ENCODE measurements around the gene TBC1D25. TPM values are rescaled to one million over a fixed set of nuclear protein-coding genes. Genes with fewer than 3 reads are reported as not detected.

TBC1D25 gene

DNA sequence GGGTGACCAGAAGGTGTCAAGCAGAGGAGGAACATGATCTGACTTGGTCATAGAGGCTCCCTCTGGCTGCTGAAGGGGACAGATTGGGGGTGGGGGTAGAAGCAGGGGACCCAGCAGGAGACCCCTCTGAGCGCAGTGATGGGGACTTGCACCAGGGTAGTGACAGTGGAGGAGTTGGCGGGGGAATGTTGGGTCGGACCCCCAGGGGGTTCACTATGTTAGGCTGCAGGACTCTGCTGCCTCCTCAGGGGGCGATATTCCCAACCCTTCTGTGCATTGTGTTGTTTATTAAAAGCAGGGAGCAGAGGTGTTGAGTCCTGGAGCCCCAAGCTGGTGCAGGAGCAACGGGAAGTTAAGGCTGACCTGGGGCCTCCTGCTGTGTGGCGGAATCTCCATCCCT lies 66.6 kb downstream of the TBC1D25 start:
- Histone ChIP-seq H3K4me2 (ENCODE audit: low read length, poor library complexity, severe bottlenecking) (no peak overlapping the region), H2BK15ac (ENCODE audit: low read depth, poor library complexity, severe bottlenecking) (no peak overlapping the region), H3K79me1 (replicated peaks; ENCODE audit: low read length, poor library complexity, severe bottlenecking) (no peaks in the 10 kb centered on the region), H3K4me1 (ENCODE audit: control insufficient read depth, insufficient read depth, low read depth, low read length) (no peaks in the 10 kb centered on the region), H3K9me3 (ENCODE audit: control insufficient read depth, low read length) (no peaks in the 10 kb centered on the region), H2AK5ac (ENCODE audit: low read length, severe bottlenecking) (no peak overlapping the region), H4K91ac (ENCODE audit: low read length) (no peak overlapping the region), H3K9ac (ENCODE audit: low read length) (no peak overlapping the region), H2BK120ac (ENCODE audit: low read depth, low read length) (no peak overlapping the region), H3K27me3 (ENCODE audit: control insufficient read depth in 1 of 2, insufficient read depth in 1 of 2, low read length in 2 of 2) (no peaks in the 10 kb centered on the region), H3K14ac (ENCODE audit: low read length in 2 of 2) (no peak overlapping the region), H3K27ac (ENCODE audit: low read length, poor library complexity, severe bottlenecking) (no peak overlapping the region), H3K23ac (ENCODE audit: low read length in 2 of 2) (no peak overlapping the region), H3K36me3 (ENCODE audit: control insufficient read depth in 1 of 2, insufficient read depth in 2 of 2, low read depth in 1 of 2, low read length in 2 of 2) (peaks cover 40 to 41% of the 10 kb centered on the region in 2 experiments), H3K4ac (ENCODE audit: low read depth in 1 of 2, low read length in 2 of 2) (no peak overlapping the region), H3K18ac (ENCODE audit: low read depth in 1 of 2, low read length in 2 of 2) (no peak overlapping the region), H3K4me3 (ENCODE audit: insufficient read depth in 1 of 2, low read depth in 1 of 2, low read length in 2 of 2) (no peak overlapping the region), H2AFZ (ENCODE audit: low read depth, low read length) (no peak overlapping the region), H2BK5ac (ENCODE audit: low read depth, low read length, poor library complexity, severe bottlenecking) (no peak overlapping the region), H4K8ac (ENCODE audit: low read length) (no peak overlapping the region), H2BK12ac (ENCODE audit: low read length in 2 of 2) (no peak overlapping the region)
- DNase-seq, result no peak
- WGBS, result 100% methylated on average over 1 of the region's 6 CpGs

DNA sequence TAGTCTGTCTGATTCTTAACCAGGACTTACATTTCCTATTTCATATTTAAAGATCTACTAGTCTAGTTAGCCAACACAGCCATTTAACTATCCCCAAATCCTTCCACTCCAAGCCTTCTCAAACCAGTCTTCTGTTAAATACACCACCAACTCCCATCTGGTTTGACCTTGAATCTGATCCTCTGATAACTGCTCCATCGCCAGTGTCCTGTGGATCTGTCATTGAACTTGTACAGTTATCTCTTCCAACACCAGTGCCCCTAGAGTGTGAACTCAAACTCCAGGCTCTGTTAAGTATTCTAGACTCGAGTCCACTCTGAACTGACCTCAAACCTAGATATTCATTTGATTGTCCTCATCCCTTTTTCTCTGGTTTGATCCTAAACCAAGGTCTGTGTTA lies 72.2 kb downstream of the TBC1D25 start:
- H2BK120ac ChIP-seq (ENCODE audit: low read depth, low read length), result no peak overlapping the region
- WGBS, result 78% methylated on average over 2 of the region's 2 CpGs
- no peak for DNase-seq

More for the DNA sequence above, 72.2 kb downstream of the TBC1D25 start:
- H3K14ac ChIP-seq (ENCODE audit: low read length in 2 of 2), result no peak overlapping the region
- no peak overlapping the region for H3K9ac ChIP-seq (ENCODE audit: low read length)
- H4K91ac ChIP-seq (ENCODE audit: low read length), result no peak overlapping the region
- H2BK12ac ChIP-seq (ENCODE audit: low read length in 2 of 2), result no peak overlapping the region
- H3K23ac ChIP-seq (ENCODE audit: low read length in 2 of 2), result no peak overlapping the region
- no peak overlapping the region for H3K27ac ChIP-seq (ENCODE audit: low read length, poor library complexity, severe bottlenecking)
- peaks cover 3% of the 10 kb centered on the region for H3K4me1 ChIP-seq (ENCODE audit: control insufficient read depth, insufficient read depth, low read depth, low read length)
- H3K9me3 ChIP-seq (ENCODE audit: control insufficient read depth, low read length), result no peaks in the 10 kb centered on the region
- H2AFZ ChIP-seq (ENCODE audit: low read depth, low read length), result no peak overlapping the region
- no peak overlapping the region for H3K4me2 ChIP-seq (ENCODE audit: low read length, poor library complexity, severe bottlenecking)
- H3K18ac ChIP-seq (ENCODE audit: low read depth in 1 of 2, low read length in 2 of 2), result no peak overlapping the region
- H4K8ac ChIP-seq (ENCODE audit: low read length), result no peak overlapping the region
- no peaks in the 10 kb centered on the region for H3K79me1 ChIP-seq (replicated peaks; ENCODE audit: low read length, poor library complexity, severe bottlenecking)
- H3K27me3 ChIP-seq (ENCODE audit: control insufficient read depth in 1 of 2, insufficient read depth in 1 of 2, low read length in 2 of 2), result peaks cover 0 to 12% of the 10 kb centered on the region in 2 experiments
- H3K36me3 ChIP-seq (ENCODE audit: control insufficient read depth in 1 of 2, insufficient read depth in 2 of 2, low read depth in 1 of 2, low read length in 2 of 2), result no peaks in the 10 kb centered on the region
- no peak overlapping the region for H3K4me3 ChIP-seq (ENCODE audit: insufficient read depth in 1 of 2, low read depth in 1 of 2, low read length in 2 of 2)
- no peak overlapping the region for H3K4ac ChIP-seq (ENCODE audit: low read depth in 1 of 2, low read length in 2 of 2)
- H2AK5ac ChIP-seq (ENCODE audit: low read length, severe bottlenecking), result no peak overlapping the region
- H2BK5ac ChIP-seq (ENCODE audit: low read depth, low read length, poor library complexity, severe bottlenecking), result no peak overlapping the region
- no peak overlapping the region for H2BK15ac ChIP-seq (ENCODE audit: low read depth, poor library complexity, severe bottlenecking)

Small RNAs within 50 kb of the gene (small RNA-seq; reads per million reads assigned to genes)
- not detected for gene MRPL32P1 (ENCODE audit: low read depth)

All from mesenchymal stem cell (in vitro differentiated cells and primary cell).